CD4-positive, alpha-beta T cell treated with Interleukin-17A for 4 hours (primary cell): ENCODE results near the gene DPEP2.
"Not testable (repeated sequence)": the region's sequence is repeated elsewhere in the genome, so short reads cannot be mapped to it uniquely, and the experiment has no call there.

Source experiments
- DNase-seq: peaks from one replicate; pipeline ENCODE4 v3.0.0-alpha.2; 2020; ENCODE audit warnings: mixed read lengths

Gene DPEP2, protein sequence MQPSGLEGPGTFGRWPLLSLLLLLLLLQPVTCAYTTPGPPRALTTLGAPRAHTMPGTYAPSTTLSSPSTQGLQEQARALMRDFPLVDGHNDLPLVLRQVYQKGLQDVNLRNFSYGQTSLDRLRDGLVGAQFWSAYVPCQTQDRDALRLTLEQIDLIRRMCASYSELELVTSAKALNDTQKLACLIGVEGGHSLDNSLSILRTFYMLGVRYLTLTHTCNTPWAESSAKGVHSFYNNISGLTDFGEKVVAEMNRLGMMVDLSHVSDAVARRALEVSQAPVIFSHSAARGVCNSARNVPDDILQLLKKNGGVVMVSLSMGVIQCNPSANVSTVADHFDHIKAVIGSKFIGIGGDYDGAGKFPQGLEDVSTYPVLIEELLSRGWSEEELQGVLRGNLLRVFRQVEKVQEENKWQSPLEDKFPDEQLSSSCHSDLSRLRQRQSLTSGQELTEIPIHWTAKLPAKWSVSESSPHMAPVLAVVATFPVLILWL

DNA sequence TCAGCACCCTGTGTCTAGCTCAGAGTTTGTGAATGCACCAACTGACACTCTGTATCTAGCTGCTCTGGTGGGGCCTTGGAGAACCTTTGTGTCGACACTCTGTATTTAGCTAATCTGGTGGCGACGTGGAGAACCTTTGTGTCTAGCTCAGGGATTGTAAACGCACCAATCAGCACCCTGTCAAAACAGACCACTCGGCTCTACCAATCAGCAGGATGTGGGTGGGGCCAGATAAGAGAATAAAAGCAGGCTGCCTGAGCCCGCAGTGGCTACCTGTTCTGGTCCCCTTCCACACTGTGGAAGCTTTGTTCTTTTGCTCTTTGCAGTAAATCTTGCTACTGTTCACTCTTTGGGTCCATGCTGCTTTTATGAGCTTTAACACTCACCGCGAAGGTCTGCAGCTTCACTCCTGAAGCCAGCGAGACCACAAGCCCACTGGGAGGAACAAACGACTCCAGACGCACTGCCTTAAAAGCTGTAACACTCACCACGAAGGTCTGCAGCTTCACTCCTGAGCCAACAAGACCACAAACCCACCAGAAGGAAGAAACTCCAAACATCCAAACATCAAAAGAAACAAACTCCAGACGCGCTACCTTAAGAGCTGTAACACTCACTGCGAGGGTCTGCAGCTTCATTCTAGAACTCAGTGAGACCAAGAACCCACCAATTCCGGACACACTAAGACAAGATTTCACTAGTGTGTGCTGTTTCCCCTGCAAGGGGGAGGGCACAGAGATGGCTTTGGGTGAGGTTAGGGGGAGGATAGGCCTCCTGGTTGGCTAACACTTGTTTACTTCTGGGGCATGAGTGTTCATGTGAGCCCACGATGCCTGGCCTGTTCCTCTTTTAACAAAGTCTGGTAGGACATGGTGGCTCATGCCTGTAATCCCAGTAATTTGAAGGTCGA lies at the start of gene DPEP2:
DPEP2 (minus strand) TSS at position 706 of the 910 bp plus-strand sequence. CDS start 6,272 bp downstream, outside the sequence.
- peak; percentile 74 for DNase-seq

DNA sequence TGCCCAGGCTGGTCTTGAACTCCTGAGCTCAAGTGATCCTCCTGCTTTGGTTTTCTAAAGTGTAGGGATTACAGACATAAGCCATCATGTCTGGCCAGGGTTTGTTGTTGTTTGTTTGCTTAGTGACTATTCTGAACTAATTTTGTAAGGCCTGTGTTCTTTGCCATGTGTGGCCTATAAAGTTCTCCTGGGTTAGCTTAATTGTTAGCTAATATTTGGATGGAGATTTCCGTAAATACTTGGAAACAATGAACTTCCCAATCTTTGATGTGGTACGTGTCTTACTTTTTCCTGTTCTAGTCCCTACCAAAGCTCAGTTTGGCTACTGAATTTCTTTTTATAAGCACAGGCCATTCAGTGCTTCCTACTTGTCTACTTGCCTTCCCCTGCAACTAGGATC lies 48.7 kb upstream of the DPEP2 start:
- DNase-seq, result no peak

DNA sequence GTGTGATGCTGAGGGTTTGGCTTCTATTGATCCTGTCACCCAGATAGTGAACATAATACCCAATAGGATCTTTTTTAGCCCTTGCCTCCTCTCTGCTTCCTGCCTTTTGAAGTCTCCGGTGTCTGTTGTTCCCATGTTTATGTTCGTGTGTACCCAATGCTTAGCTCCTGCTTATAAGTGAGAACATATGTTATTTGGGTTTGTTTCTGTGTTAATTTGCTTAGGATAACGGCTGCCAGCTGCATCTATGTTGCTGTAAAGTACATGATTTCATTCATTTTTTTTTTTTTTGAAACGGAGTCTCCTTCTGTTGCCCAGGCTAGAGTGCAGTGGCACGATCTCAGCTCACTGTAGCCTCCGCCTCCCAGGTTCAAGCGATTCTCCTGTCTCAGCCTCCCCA lies 46.8 kb upstream of the DPEP2 start:
- DNase-seq, result no peak

DNA sequence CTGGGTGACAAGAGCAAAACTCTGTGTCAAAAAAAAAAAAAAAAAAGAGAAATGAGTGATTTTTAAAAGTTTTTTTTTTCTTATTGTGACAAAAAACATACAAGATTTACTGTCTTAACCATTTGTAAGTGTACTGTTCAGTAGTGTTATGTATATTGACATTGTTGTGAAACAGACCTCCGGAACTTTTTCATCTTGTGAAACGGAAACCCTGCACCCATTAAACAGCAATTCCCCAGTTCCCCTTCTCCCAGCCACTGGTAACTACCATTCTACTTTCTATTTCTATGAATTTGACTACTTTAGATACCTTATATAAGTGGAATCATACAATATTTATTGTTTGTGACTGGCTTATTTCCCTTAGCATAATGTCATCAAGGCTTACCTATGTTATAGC lies 42.5 kb upstream of the DPEP2 start:
- no peak for DNase-seq

DNA sequence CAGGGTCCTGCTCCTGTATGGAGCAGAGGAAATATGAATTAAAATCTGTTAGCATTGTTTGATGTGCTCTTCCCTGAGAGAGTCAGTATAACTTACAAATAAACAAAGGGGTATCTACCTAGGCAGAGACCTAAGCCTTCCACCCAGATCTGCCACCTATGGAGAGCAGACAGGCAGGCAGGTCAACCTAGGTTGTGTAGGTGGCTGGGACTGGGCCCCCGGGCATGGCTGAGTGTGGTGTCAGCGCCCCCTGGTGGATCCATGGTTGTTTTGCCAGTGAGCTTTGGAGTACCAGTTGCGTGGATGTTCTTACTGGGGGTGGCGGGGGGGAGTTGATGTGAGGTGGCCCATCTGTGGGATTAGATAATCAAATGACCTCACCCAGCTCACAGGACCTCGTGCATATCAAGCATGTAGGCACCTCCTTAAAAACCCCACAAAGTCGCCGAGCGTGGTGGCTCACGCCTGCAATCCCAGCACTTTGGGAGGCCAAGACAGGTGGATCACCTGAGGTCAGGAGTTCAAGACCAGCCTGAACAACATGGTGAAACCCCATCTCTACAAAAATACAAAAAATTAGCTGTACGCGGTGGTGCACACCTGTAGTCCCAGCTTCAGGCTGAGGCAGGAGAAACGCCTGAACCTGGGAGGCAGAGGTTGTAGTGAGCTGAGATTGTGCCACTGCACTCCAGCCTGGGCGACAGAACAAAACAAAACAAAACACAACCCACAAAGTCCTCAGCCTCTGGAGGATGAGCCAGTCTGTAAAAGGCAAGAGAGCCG lies 41.4 kb upstream of the DPEP2 start:
- DNase-seq, result peak; percentile 95

DNA sequence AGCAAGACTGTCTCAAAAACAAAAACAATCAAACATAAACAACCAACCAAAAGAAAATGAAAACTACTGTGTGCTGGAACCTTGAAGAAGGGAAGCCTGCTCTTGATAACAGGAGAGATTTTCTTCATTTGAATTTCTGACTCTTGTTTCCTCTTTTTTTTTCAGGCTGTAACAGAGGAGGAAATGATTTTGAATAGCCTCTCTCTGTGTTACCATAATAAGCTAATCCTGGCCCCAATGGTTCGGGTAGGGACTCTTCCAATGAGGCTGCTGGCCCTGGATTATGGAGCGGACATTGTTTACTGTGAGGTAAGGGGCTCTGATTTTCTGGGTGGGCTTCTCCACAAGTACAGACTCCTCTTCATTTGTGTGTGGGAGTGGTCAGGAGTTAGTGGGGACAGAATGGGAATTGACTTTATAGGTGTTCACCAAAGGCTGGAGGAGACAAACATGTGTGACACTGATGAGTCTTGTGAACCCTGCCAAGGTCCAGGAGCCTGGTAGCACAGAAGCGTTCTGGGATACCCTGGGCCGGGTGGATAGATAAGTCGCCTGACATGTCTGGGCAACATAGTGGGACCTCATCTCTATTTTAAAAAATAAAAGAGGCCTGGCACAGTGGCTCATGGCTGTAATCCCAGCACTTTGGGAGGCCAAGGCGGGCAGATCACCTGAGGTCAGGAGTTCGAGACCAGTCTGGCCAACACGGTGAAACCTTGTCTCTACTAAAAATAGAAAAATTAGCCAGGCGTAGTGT lies 38.7 kb upstream of the DPEP2 start:
- DNase-seq, result no peak

DNA sequence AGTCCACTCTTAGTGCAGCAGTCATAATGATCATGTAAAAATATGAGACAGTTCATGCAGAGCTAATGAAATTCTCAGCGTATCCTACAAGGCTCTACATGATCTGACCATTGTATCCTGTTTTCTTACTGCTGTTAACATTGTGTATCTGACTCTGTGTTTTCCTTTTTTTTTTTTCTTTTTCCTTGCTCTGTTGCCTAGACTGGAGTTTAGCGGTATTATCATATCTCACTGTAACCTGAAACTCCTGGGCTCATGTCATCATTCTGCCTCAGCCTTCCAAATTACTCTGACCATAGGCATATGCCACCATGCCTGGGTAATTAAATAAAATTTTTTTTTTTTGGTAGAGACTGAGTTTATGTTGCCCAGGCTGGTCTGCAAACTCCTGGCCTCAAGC lies 35.9 kb upstream of the DPEP2 start:
- DNase-seq, result no peak

DNA sequence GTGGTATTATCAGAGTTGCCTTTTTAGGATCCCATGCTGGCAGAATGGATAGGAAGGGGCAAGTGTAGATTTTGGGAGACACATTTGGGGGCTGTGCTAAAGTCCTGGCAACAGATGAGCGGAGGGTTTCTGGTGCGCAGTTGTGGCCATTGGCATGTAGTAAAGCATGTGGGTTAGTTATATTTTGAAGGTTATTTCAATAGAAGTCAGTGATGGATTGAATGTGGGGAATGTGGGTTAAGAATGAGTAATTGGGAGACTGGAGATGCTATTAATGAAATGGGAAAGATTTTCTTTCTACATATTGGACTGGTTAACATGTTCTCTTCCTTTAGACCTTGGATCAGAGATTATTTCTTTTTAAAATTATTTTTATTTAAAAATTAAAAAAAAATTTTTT lies 33.8 kb upstream of the DPEP2 start:
- no peak for DNase-seq

DNA sequence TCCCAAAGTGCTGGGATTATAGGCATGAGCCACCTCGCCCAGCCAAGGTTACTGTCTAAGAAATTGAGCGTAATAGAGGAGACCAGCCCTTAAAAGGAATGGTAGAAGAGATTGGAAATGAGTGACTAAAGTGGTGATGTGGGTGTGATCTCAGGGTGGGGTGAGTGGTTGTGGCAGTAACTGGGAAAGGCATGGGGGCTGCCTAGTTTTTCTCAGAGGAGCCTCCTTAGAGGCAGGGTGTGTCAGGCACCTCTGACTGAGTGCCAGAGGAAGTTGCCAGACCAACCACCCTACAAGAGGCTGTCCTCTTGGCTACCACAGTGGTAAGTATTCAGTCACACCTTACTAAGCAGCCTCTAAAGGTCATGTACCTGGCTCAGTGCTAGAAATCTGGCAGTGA lies 32.7 kb upstream of the DPEP2 start:
- DNase-seq, result no peak

DNA sequence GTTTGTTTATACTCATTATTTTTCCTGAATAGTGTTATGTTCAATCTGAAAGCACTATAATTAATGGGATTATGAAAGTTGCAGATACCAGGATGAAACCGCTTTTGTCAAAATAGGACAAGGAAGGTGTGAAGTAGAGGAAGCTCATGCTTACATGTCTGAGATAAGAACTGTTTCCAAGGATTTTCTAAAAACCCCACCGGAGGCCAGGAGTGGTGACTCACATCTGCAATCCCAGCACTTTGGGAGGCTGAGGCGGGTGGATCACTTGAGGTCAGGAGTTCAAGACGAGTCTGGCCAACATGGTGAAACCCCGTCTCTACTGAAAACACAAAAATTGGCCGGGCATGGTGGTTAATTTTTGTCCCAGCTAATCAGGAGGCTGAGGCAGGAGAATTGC lies 30.8 kb upstream of the DPEP2 start:
- DNase-seq, result not testable (repeated sequence)

DNA sequence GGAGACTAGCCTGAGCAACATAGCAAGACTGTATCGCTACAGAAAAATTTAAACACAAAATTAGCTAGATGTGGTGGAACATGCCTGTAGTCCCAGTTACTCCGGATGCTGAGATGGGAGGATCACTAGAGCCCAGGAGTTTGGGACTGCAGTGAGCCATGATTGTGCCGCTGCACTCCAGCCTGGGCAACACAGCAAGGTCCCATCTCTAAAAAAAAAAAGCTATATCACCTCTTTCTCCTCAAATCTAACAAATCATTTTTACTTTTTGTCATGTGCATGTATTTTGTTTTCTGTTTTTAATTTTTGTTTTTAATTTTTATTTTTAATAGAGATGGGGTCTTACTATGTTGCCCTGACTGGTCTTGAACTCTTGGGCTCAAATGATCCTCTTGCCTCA lies 29.7 kb upstream of the DPEP2 start:
- DNase-seq, result no peak

DNA sequence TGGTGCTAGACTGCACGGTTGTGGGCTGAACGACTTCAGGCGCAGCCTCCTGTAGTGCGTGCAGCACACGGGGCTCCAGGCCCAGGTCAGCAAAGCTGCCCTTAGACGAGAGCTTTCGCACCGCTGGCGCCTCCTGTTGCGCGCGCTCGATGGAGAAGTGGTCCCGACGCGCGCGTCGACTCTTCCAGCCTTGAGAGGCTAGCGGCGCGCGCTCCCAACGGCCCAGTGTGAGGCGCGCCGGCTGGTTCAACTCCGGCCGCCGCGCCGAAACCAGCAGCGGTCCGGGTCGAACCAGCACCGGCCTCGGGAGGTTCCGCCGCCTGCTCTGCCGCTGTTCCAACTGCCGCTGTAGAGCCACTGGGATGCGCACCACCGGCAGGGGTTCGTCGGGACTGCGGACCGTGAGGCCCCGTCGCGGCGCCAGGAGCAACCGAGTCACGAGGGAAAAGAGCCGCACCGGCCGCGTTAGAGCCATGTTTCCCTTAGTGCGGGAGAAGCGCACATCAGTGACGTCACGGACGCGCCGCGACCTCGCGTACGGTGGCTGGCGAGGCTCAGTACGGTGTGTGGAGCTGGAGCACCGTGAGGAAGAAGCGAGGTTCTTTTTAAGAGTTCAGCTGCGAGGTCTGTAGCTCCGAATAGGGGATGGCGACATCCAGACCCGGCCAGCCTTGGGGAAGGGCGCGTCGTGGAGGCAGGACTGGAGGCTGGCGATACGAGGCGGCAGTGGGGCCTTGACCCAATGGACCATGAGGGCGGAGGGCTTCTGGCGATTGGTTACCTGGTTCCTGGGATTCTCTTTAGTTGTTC lies 23.6 kb upstream of the DPEP2 start, which contains the start of the genes DDX28 and DUS2:
DDX28 (minus strand) TSS at position 505 of the 810 bp plus-strand sequence; CDS start at position 475, 30 bp downstream.
DUS2 (plus strand) TSS at position 557 of the 810 bp plus-strand sequence. CDS start 14,740 bp downstream, outside the sequence.
- peak; percentile 94 for DNase-seq

DNA sequence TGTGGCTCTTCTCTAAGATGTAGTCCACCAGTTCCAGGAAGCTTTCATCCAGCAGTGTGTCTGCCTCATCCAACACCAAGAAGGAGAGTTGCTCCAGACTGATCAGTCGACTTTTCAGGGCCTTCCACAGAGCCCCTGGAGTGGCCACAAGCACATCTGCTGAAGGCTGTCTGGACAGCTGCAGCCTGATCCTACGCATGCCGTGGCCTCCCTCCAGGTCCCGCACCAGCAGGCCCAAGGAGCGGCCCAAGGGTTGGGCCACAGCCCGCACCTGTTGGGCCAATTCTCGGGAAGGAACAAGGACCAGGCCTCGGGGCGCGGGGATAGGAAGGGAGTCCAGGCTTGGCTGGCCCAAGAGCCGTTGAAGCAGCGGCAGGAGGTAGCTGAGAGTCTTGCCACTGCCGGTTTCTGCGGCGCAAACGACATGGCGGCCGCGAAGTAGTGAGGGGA lies 23.0 kb upstream of the DPEP2 start:
- DNase-seq, result no peak

DNA sequence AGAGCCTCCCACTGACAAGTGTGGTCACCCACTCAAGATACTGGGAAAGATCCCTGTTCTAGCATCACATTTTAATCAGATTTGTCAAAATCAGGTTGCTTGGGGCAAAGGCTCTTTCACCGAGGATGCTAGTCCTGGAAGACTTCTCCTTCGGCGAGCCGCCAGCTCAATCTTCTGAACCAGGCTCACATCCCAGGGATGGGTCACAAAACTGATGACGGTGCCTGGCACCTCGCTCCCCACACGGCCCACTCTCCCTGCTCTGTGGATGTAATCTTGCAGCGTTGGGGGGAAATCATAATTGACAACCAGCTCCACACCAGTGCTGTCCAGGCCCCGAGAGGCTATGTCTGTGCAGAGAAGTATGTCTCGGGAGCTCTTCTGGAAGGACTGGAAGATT lies 22.2 kb upstream of the DPEP2 start:
- DNase-seq, result no peak

DNA sequence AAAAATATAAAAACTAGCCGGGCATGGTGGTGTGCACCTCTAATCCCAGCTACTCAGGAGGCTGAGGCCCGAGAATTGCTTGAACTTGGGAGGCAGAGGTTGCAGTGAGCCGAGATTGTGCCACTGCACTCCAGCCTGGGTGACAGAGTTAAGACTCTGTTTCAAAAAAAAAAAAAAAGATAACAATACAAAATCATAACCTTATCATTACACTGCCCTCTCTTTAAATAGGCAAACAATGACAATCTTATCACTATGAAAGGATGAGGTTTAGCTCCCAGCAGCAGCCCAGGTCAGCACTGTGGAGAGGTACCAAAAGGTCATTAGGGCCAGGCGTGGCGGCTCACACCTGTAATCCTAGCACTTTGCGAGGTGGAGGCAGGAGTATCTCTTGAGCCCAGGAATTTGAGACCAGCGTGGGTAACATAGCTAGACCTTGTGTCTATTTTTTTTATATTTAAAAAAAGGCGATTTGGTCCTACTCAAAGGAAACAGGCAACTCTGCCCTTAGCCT lies 19.9 kb upstream of the DPEP2 start:
- no peak for DNase-seq

DNA sequence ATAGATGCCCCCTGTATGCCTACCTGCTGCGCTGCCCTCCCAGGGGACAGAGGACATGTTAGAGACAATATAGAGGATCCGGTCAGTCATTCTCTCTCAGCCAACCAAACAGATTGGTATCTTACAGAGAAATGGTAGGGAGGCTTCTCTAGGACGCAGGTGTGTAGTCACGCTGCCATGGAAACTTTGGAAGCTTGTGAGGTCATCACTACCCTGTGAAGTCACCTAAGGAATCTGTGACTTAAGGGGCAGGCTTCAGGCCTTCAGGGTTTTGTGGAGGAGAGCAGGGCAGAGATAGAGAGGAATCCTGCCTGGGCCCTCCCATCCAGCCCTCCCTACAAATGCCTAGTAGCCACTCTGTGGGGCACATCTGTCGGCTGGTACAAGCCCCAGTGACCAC lies 16.4 kb upstream of the DPEP2 start, which contains the start of gene DPEP2NB:
DPEP2NB (minus strand) TSS at position 231 of the 400 bp plus-strand sequence; CDS start at position 90, 141 bp downstream.
- DNase-seq, result no peak

DNA sequence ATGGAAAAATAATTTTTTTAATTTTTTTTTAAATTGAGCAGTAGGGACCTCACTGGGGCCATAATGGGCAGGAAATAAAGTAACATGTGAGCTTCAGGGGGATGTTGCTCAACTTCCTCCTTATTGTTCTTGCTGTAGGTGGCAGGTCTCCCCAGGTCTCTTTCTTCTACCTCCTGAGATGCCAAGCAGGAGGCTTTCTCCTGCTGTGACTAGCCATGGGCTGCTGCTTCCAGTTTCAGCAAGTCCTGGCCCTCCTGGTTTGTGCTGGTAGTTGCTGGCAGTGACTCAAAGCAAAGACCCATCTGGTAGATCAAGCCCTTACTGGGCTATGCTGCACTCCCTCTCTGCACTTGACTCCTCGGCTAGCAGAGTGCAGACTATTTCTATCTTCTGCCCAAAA lies 14.2 kb upstream of the DPEP2 start:
- DNase-seq, result no peak

DNA sequence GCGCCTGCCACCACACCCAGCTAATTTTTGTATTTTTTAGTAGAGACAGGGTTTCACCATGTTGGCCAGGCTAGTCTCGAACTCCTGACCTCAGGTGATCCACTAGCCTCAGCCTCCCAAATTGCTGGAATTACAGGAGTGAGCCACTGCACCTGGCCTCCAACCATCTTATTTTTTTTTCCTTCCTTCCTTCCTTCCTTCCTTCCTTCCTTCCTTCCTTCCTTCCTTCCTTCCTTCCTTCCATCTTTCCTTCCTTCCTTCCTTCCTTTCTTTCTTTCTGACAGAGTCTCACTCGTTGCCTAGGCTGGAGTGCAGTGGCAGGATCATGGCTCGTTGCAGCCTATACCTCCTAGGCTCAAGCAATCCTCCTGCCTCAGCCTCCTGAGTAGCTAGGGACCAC lies 10.6 kb upstream of the DPEP2 start:
- DNase-seq, result not testable (repeated sequence)

DNA sequence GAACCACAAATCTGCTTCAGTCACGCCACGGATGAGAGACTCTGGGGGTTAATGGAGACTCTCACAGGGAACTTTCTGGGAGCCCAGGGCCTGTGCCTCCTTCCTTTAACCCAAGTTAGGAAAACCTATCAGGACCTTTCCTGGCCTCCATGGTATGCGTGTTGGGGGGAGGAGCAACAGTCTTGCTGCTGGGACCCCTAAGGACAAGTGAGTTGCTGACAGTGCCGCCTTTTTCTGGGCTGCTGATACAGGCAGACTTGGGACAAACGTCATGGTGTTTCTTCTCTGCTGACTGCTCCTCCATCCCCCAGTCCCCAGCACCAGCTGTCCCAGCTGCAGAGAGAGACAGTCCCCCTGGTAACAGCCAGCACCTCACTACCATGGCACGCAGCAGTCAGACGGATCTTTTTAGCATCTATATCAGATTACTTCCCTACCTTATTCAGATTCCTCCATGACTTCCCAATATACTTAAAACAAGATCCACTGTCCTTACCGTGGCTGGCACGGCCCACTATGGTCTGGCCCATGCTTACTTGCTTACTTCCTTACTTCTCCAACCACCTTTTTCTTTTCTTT lies 10.0 kb upstream of the DPEP2 start:
- DNase-seq, result no peak

DNA sequence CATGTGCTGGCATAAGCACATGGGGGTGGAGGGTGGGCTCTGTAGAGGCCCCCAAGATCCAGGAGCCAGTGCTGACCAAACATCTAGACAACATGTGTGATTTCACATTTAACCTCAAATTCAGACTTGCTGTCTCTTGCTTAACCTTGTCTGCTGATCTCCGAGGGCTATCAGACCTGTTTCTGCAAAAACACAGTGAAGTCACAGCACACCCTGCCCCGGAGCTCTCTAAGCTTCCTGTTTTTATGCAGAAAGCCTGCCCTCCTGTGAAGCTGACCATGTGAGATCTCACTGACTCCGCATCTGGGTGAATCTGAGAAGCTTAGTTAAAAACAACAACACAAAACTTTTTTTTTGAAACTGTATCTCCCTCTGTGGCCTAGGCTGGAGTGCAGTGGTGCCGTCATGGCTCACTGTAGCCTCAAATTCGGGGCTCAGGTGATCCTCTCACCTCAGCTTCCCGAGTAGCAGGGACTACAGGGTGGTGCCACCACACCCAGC lies 6.6 kb upstream of the DPEP2 start:
- DNase-seq, result peak; percentile 78
